ENCODE measurements around the gene NTN4. TPM values are rescaled to one million over a fixed set of nuclear protein-coding genes. Genes with fewer than 3 reads are reported as not detected.

Gene NTN4
- total and polyA plus RNA-seq, 9 donors: 16.0 to 101 (median 54.2) TPM

DNA sequence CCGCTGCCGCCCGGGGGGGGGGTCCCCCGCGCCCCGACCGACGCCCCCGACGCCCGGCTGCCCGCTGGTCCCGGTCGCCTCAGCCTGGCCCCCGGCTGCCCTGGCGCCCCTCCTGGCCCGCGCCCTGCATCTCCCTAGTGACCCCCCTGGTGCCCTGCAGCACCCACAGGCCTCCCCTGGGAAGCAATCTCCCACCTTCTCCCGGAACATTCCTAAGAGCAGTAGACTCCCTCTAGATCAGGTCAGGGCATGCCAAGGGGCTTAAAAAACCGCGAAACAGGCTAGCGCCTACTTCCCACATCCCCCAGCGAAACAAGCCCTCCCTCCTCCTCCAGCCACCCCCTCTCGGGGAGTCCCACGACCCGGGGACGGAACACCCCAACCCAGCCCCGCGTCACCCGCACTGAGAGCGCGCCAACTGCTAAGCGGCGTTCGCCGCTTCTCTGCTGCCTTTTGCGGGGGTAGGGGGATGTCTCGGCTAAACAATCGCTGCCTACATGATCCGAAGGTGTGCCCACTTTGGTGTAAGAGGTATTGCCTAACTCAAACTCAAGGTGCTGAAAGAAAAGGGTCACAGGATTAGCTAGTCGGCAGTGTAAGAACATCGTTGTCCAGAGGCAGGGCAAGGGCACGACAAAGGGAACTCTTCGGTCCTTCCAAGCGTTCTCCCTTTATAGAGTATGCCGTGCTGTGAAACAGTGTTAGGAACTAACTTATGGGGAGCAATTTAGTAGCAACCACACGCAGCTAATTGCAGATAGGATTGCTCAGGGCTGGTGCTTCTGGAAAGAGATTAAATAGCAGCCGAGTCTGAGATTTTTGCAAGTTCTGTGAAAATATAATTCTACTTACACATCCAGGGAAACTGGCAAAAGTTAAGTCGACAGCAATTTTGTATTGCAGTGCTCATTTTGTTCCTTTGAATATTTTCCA, 619 bp upstream of the NTN4 start:
- TF ChIP-seq POLR2A (IDR thresholded peaks at IDR 0.05): no peak
- no peak for TF ChIP-seq EP300 (IDR thresholded peaks at IDR 0.05)
- TF ChIP-seq, protein P1, sequence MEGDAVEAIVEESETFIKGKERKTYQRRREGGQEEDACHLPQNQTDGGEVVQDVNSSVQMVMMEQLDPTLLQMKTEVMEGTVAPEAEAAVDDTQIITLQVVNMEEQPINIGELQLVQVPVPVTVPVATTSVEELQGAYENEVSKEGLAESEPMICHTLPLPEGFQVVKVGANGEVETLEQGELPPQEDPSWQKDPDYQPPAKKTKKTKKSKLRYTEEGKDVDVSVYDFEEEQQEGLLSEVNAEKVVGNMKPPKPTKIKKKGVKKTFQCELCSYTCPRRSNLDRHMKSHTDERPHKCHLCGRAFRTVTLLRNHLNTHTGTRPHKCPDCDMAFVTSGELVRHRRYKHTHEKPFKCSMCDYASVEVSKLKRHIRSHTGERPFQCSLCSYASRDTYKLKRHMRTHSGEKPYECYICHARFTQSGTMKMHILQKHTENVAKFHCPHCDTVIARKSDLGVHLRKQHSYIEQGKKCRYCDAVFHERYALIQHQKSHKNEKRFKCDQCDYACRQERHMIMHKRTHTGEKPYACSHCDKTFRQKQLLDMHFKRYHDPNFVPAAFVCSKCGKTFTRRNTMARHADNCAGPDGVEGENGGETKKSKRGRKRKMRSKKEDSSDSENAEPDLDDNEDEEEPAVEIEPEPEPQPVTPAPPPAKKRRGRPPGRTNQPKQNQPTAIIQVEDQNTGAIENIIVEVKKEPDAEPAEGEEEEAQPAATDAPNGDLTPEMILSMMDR (IDR thresholded peaks at IDR 0.05): no peak
- Histone ChIP-seq H3K4me1 (ENCODE audit: insufficient read depth) (peaks cover 1% of the 10 kb centered on the region), H3K27ac (peak overlapping the region; percentile 85 to 89), H3K9me3 (no peaks in the 10 kb centered on the region), H3K36me3 (no peaks in the 10 kb centered on the region), H3K4me3 (peak overlapping the region; percentile 73), H3K27me3 (no peaks in the 10 kb centered on the region)
- intact Hi-C loops (cut with DNase I): no loop called here
- DNase-seq: peak; percentile 32 to 63 (median 56)
- WGBS, 3 donors: 1 to 2% (median 1%) methylated on average over 31 to 47 of the region's 49 CpGs

DNA sequence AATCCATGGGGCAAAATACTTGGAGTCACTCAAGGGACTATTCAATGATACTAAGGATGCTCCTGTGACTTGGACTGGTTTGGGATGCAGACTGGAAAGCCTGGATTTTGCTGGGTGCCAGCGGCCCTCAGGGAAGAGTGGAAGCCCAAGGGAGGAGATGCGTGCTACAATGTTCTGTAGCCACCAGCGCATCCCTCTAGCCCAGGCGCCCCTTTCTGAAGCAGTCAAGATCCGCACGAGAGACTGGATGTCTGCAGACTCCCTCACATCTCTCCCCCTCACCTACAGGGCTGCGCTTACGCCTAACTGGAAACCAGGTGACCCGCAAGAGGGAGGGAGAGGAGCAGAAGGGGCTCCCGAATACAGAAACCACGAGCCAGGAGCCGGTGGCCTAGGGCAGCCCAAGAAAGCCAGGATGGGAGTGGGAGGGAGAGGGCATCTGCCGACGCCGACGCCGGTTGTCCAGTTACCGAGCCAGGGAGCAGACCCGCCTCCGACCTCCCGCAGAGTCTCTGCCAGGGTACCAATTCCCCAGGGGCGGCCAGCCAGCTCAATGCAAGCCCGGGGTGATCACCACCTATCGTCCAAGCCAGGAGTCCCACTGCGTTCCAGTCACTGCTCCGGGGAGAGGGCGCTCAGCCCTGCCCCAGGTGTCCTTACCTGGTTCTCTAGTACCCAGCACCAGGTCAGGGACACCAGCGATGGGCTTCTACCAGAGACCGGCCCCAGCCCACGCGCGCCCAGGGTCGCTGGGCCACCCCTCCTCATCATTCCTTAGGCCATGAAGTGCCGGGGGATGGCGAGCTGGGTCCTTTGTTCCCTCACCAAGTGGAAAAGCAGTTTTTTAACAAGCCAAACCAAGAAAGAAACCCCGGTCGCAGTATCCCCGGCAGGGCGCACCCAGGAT, 1.2 kb downstream of the NTN4 start:
- no peaks in the 10 kb centered on the region for H3K36me3 ChIP-seq
- peak overlapping the region; percentile 85 to 89 for H3K27ac ChIP-seq
- H3K27me3 ChIP-seq: no peaks in the 10 kb centered on the region
- WGBS, 3 donors: 6 to 8% (median 7%) methylated on average over 39 of the region's 39 CpGs
- H3K4me1 ChIP-seq (ENCODE audit: insufficient read depth): peaks cover 2% of the 10 kb centered on the region
- peak; percentile 33 to 67 (median 61) for DNase-seq
- no peak for TF ChIP-seq POLR2A (IDR thresholded peaks at IDR 0.05)
- TF ChIP-seq EP300 (IDR thresholded peaks at IDR 0.05): no peak
- TF ChIP-seq, protein P1 (IDR thresholded peaks at IDR 0.05): no peak
- H3K4me3 ChIP-seq: peak overlapping the region; percentile 73
- H3K9me3 ChIP-seq: no peaks in the 10 kb centered on the region
- intact Hi-C loops (cut with DNase I): no loop called here

DNA sequence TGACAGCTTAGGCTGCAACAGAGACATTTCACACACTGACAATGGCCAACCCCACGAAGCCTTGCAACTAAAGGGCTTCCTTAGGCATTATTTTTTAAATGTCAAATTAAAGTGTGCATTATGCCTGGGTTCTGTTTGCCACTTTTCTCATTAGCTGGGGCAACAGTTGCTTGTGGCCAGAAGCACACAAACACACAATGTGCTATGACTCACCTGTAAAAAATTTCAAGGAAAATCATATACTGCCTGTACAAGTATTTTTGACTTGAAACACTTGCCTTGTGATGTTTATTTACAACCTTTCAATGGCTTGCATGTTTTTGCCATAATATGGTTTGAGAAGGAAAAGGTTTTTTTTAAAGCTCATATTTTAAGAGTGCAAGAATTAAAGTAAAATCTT, 1.9 kb downstream of the NTN4 start:
- intact Hi-C loops (cut with DNase I): no loop called here
- Histone ChIP-seq H3K36me3 (no peaks in the 10 kb centered on the region), H3K27me3 (no peaks in the 10 kb centered on the region), H3K4me1 (ENCODE audit: insufficient read depth) (peaks cover 3% of the 10 kb centered on the region), H3K4me3 (no peak overlapping the region), H3K9me3 (no peaks in the 10 kb centered on the region), H3K27ac (no peak overlapping the region)
- TF ChIP-seq, protein P1 (IDR thresholded peaks at IDR 0.05): no peak
- TF ChIP-seq POLR2A (IDR thresholded peaks at IDR 0.05) (no peak), EP300 (IDR thresholded peaks at IDR 0.05) (no peak)
- 63 to 82% (median 73%) methylated on average over 1 of the region's 1 CpG for WGBS, 3 donors
- DNase-seq: no peak

DNA sequence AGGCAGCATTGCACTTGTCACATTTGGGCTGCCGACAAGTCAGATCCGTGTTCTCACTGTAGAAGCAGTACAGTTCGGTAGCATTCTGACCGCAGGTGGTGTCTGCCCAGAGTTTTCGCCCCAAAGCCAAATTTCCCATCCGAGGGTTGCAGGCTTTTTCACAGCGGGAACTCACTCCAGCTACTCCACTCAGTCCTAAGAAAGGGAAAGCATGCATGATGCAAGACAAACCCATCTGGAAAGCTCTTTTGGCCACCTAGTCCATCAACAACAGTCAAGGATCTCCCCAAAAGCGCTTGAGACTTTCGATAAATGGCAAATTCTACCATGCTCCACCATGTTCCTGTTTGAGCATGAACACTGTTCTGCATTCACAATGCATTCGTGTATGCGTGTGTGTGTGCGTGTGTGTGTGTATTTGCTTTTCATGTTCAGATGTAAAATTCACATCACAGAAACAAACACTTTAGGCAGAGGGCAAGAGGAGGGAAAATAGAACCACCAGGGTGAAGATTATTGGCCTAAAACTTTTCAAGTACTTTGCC, 3.2 kb downstream of the NTN4 start:
- no peaks in the 10 kb centered on the region for H3K9me3 ChIP-seq
- peaks cover 3% of the 10 kb centered on the region for H3K4me1 ChIP-seq (ENCODE audit: insufficient read depth)
- no peak for DNase-seq
- H3K4me3 ChIP-seq: no peak overlapping the region
- no peaks in the 10 kb centered on the region for H3K36me3 ChIP-seq
- 89 to 96% (median 93%) methylated on average over 12 of the region's 12 CpGs for WGBS, 3 donors
- intact Hi-C loops (cut with DNase I): no loop called here
- no peak overlapping the region for H3K27ac ChIP-seq
- TF ChIP-seq POLR2A (IDR thresholded peaks at IDR 0.05) (no peak), EP300 (IDR thresholded peaks at IDR 0.05) (no peak)
- TF ChIP-seq, protein P1 (IDR thresholded peaks at IDR 0.05): no peak
- no peaks in the 10 kb centered on the region for H3K27me3 ChIP-seq

Measured in ovary (tissue), 9 donors.